Esophagus squamous epithelium (tissue), 4 donors: ENCODE data around the gene GNAI2.

ENCODE experiments used
- POLR2A ChIP-seq, 4 donors: fragments of 450-650 bp; IDR thresholded peaks; one replicate each; pipeline ENCODE4 v1.6.1; 2017; ENCODE audit warnings: antibody characterized with exemption in 4 of 4, mild to moderate bottlenecking in 4 of 4, moderate library complexity in 3 of 4
- TF ChIP-seq, protein P1 (sequence below), 6 experiments: fragments of 450-650 bp in 4 of 6; fragments of 200-600 bp in 2 of 6; sonication (generic) in 2 of 6; IDR thresholded peaks; one replicate each; pipeline ENCODE4 v1.5.1; 2016 to 2019; ENCODE audit warnings: antibody characterized with exemption in 6 of 6, mild to moderate bottlenecking in 4 of 6, moderate library complexity in 4 of 6

GRCh38 chr3:50187750-50188149 lies 48.3 kb upstream of the GNAI2 start:
- no peak for TF ChIP-seq POLR2A (IDR thresholded peaks at IDR 0.05)
- TF ChIP-seq, protein P1, sequence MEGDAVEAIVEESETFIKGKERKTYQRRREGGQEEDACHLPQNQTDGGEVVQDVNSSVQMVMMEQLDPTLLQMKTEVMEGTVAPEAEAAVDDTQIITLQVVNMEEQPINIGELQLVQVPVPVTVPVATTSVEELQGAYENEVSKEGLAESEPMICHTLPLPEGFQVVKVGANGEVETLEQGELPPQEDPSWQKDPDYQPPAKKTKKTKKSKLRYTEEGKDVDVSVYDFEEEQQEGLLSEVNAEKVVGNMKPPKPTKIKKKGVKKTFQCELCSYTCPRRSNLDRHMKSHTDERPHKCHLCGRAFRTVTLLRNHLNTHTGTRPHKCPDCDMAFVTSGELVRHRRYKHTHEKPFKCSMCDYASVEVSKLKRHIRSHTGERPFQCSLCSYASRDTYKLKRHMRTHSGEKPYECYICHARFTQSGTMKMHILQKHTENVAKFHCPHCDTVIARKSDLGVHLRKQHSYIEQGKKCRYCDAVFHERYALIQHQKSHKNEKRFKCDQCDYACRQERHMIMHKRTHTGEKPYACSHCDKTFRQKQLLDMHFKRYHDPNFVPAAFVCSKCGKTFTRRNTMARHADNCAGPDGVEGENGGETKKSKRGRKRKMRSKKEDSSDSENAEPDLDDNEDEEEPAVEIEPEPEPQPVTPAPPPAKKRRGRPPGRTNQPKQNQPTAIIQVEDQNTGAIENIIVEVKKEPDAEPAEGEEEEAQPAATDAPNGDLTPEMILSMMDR (IDR thresholded peaks at IDR 0.05): no peak
